HG03064 (cell line): ENCODE data around the gene TMEM35B.
A peak's percentile ranks its signal among the peaks of the same experiment; 100 is the strongest.
"Not testable (repeated sequence)": the region's sequence is repeated elsewhere in the genome, so short reads cannot be mapped to it uniquely, and the experiment has no call there.

Experiments
- ATAC-seq: cut with Tn5 transposase; IDR thresholded peaks from one replicate; pipeline ENCODE4 v1.9.1; 2021; ENCODE audit warnings: low read depth; ENCODE audit not compliant: unreplicated experiment

TMEM35B gene

GRCh38 chr1:34984793-34985608 is at the start of gene TMEM35B:
Gene TMEM35B, minus strand, starts transcription at chr1:34985347. Its CDS starts 42 bp downstream, at chr1:34985305.
- ATAC-seq, result peak; percentile 71

GRCh38 chr1:35033346-35033745 is 48.2 kb upstream of the TMEM35B start:
- ATAC-seq, result no peak

- ATAC-seq, result no peak
Observed at GRCh38 chr1:35032384-35032739, 47.2 kb upstream of the TMEM35B start.

GRCh38 chr1:35030756-35031446 is 45.8 kb upstream of the TMEM35B start:
- no peak for ATAC-seq

GRCh38 chr1:35030338-35030737 is 45.2 kb upstream of the TMEM35B start:
- ATAC-seq, result no peak

- ATAC-seq, result no peak
Observed at GRCh38 chr1:35029761-35030160, 44.6 kb upstream of the TMEM35B start.

- no peak for ATAC-seq
Observed at GRCh38 chr1:35016406-35016805, 31.3 kb upstream of the TMEM35B start.

- no peak for ATAC-seq
Observed at GRCh38 chr1:35014486-35014885, 29.3 kb upstream of the TMEM35B start.

GRCh38 chr1:35005711-35006110 is 20.6 kb upstream of the TMEM35B start:
- ATAC-seq, result no peak

- ATAC-seq, result no peak
Observed at GRCh38 chr1:35001743-35002142, 16.6 kb upstream of the TMEM35B start.

- no peak for ATAC-seq
Observed at GRCh38 chr1:34994878-34995277, 9.7 kb upstream of the TMEM35B start.

- no peak for ATAC-seq
Observed at GRCh38 chr1:34988581-34988980, 3.4 kb upstream of the TMEM35B start.

GRCh38 chr1:34988147-34988546 is 3.0 kb upstream of the TMEM35B start:
- ATAC-seq, result no peak

- ATAC-seq, result no peak
Observed at GRCh38 chr1:34987018-34987417, 1.9 kb upstream of the TMEM35B start.

GRCh38 chr1:34985609-34985904 is 410 bp upstream of the TMEM35B start:
- not testable (repeated sequence) for ATAC-seq

GRCh38 chr1:34984435-34984792 is 733 bp downstream of the TMEM35B start:
- no peak for ATAC-seq

GRCh38 chr1:34983700-34984355 is 1.3 kb downstream of the TMEM35B start:
- ATAC-seq, result no peak

GRCh38 chr1:34982820-34983376 is 2.2 kb downstream of the TMEM35B start:
- ATAC-seq, result no peak

- ATAC-seq, result no peak
Observed at GRCh38 chr1:34980715-34981114, 4.4 kb downstream of the TMEM35B start.

- no peak for ATAC-seq
Observed at GRCh38 chr1:34978921-34979320, 6.2 kb downstream of the TMEM35B start.

- no peak for ATAC-seq
Observed at GRCh38 chr1:34977858-34978257, 7.3 kb downstream of the TMEM35B start.

GRCh38 chr1:34977210-34977471 is 8.0 kb downstream of the TMEM35B start:
- no peak for ATAC-seq
